Small intestine (tissue), 7 donors: Measurements from ENCODE around the gene RGL2. TPM values are rescaled to one million over a fixed set of nuclear protein-coding genes. Genes with fewer than 3 reads are reported as not detected.
"Not testable (repeated sequence)": the region's sequence is repeated elsewhere in the genome, so short reads cannot be mapped to it uniquely, and the experiment has no call there.

Experiments
- DNase-seq, 2 donors: peaks; one replicate each; pipeline versions ENCODE4 v3.0.0 to v3.0.0-alpha.2; 2013
- FAIRE-seq: peaks from 2 replicates; lab custom pipeline; 2012; peaks lifted over from hg19 to GRCh38; lab: Jason Lieb, UNC
- H3K27ac ChIP-seq, 3 donors: one replicate each; pipeline ENCODE4 v1.5.1; 2013; ENCODE audit warnings: low read length in 2 of 3, mild to moderate bottlenecking in 2 of 3, control low read depth in 1 of 3, inconsistent platforms in 1 of 3, low read depth in 1 of 3, moderate library complexity in 1 of 3
- H3K27me3 ChIP-seq, 3 donors: one replicate each; pipeline ENCODE4 v1.6.1; 2013; ENCODE audit warnings: low read length in 3 of 3, inconsistent platforms in 1 of 3; ENCODE audit not compliant: control insufficient read depth in 3 of 3, insufficient read depth in 3 of 3
- H3K36me3 ChIP-seq, 3 donors: one replicate each; pipeline ENCODE4 v1.6.1; 2013; ENCODE audit warnings: low read length in 3 of 3, inconsistent platforms in 1 of 3, low read depth in 1 of 3, mild to moderate bottlenecking in 1 of 3, moderate library complexity in 1 of 3; ENCODE audit not compliant: control insufficient read depth in 3 of 3, insufficient read depth in 2 of 3
- H3K4me1 ChIP-seq, 3 donors: one replicate each; pipeline ENCODE4 v1.6.1; 2013; ENCODE audit warnings: low read length in 2 of 3, inconsistent platforms in 1 of 3, low read depth in 1 of 3, mild to moderate bottlenecking in 1 of 3, moderate library complexity in 1 of 3; ENCODE audit not compliant: control insufficient read depth in 3 of 3, insufficient read depth in 2 of 3
- H3K4me3 ChIP-seq, 3 donors: one replicate each; pipeline ENCODE4 v1.5.1; 2013; ENCODE audit warnings: low read length in 3 of 3, control low read depth in 1 of 3, inconsistent platforms in 1 of 3, low read depth in 1 of 3, mild to moderate bottlenecking in 1 of 3, moderate library complexity in 1 of 3
- H3K9me3 ChIP-seq, 2 donors: one replicate each; pipeline ENCODE4 v1.6.1; 2013; ENCODE audit warnings: low read depth in 1 of 2, low read length in 1 of 2; ENCODE audit not compliant: control insufficient read depth in 2 of 2, insufficient read depth in 1 of 2
- WGBS, 3 donors: extraction: QIAGEN DNeasy Blood & Tissue Kit; methylation state at CpG; one replicate each; pipeline ENCODE4 v1.1.7; 2013; 5-methylcytosine and 5-hydroxymethylcytosine counted together
- polyA plus RNA-seq, 4 donors: library from polyadenylated mRNA; stranded (reverse) in 3 of 4; unstranded in 1 of 4; fragments of 200-250 nt in 3 of 4; fragments of 120-200 nt in 1 of 4; gene quantifications; one replicate each; pipeline versions ENCODE4 v1.2.1 to v1.2.3, GENCODE V29; 2013
- donor health status: healthy with polysubstance abuse.
- donor health status: control.
- donor health status: control.
- donor health status: Bipolar disorder and iron deficiency.
- donor health status: healthy.

RGL2 gene
- polyA plus RNA-seq, 4 donors: 13.2 to 69.8 (median 25.2) TPM

- DNase-seq (peak; percentile 89 to 90), FAIRE-seq (no peak)
- Histone ChIP-seq H3K9me3 (no peaks in the 10 kb centered on the region), H3K27ac (peak within 1 kb of the TSS; percentile 69 to 91 (median 89)), H3K27me3 (no peaks in the 10 kb centered on the region), H3K4me3 (peak within 1 kb of the TSS; percentile 61 to 75 (median 62)), H3K4me1 (peaks cover 0 to 48% (median 2%) of the 10 kb centered on the region in 3 donors), H3K36me3 (peaks cover 4 to 75% (median 7%) of the 10 kb centered on the region in 3 donors)
- WGBS, 3 donors: 0 to 4% (median 1%) methylated on average over 55 to 80 of the region's 80 CpGs
These were observed 21.7 kb downstream of the RGL2 start, which contains the start of gene B3GALT4 for GRCh38 chr6:33276864-33277662. Gene B3GALT4, plus strand, starts transcription at chr6:33277123. Its CDS starts 297 bp downstream, at chr6:33277420.

DNA sequence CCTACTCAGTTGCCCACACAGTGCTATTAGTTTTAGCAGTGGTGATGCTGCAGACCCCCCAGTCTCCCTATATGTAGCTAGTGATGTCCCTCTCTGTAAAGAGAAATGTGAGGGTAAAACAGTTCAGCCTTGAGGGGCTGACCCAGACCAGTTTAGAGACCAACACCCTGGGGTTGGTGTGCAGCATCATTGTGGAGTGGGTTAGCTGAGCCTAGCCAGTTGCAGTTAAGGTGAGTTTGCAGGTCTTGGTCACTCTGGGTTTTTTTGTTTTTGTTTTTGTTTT is 22.2 kb downstream of the RGL2 start:
- FAIRE-seq (no peak), DNase-seq (no peak)
- Histone ChIP-seq H3K9me3 (no peaks in the 10 kb centered on the region), H3K4me1 (peaks cover 0 to 48% (median 2%) of the 10 kb centered on the region in 3 donors), H3K27ac (peak overlapping the region; percentile 69 to 91 (median 89)), H3K27me3 (no peaks in the 10 kb centered on the region), H3K4me3 (peak overlapping the region; percentile 61 to 75 (median 62)), H3K36me3 (peaks cover 4 to 70% (median 7%) of the 10 kb centered on the region in 3 donors)

GRCh38 chr6:33275795-33276580 is 22.8 kb downstream of the RGL2 start:
- WGBS, 3 donors: 51 to 60% (median 55%) methylated on average over 16 of the region's 16 CpGs
- not testable (repeated sequence) for H3K9me3 ChIP-seq, FAIRE-seq, H3K27me3 ChIP-seq, DNase-seq
- H3K36me3 ChIP-seq: peaks cover 4 to 66% (median 7%) of the 10 kb centered on the region in 3 donors
- peak overlapping the region; percentile 69 to 91 (median 89) for H3K27ac ChIP-seq
- peaks cover 0 to 50% (median 2%) of the 10 kb centered on the region in 3 donors for H3K4me1 ChIP-seq
- peak overlapping the region in 1 of 3 donors; percentile 62 for H3K4me3 ChIP-seq

- peaks cover 0 to 48% (median 2%) of the 10 kb centered on the region in 3 donors for H3K4me1 ChIP-seq
- 27 to 48% (median 31%) methylated on average over 14 of the region's 14 CpGs for WGBS, 3 donors
- H3K9me3 ChIP-seq: no peaks in the 10 kb centered on the region
- peak overlapping the region in 1 of 3 donors; percentile 8 for H3K4me3 ChIP-seq
- peaks cover 1 to 51% (median 4%) of the 10 kb centered on the region in 3 donors for H3K36me3 ChIP-seq
- H3K27me3 ChIP-seq: no peaks in the 10 kb centered on the region
- no peak for FAIRE-seq
- peak in 1 of 2 donors; percentile 33 for DNase-seq
- peak overlapping the region in 1 of 3 donors; percentile 47 for H3K27ac ChIP-seq
These were observed 24.5 kb downstream of the RGL2 start for GRCh38 chr6:33273924-33274902.

- peak overlapping the region in 2 of 3 donors; percentile 60 to 69 for H3K4me3 ChIP-seq
- H3K9me3 ChIP-seq: no peaks in the 10 kb centered on the region
- peaks cover 0 to 48% (median 6%) of the 10 kb centered on the region in 3 donors for H3K36me3 ChIP-seq
- H3K27me3 ChIP-seq: no peaks in the 10 kb centered on the region
- DNase-seq (no peak), FAIRE-seq (no peak)
- H3K27ac ChIP-seq: peak overlapping the region in 2 of 3 donors; percentile 82 to 88
- WGBS, 3 donors: 16 to 38% (median 20%) methylated on average over 11 of the region's 11 CpGs
- H3K4me1 ChIP-seq: peaks cover 0 to 48% (median 2%) of the 10 kb centered on the region in 3 donors
These were observed 25.4 kb downstream of the RGL2 start for GRCh38 chr6:33273129-33273923.

GRCh38 chr6:33272275-33273128 is 26.2 kb downstream of the RGL2 start:
- peak overlapping the region; percentile 60 to 69 (median 64) for H3K4me3 ChIP-seq
- peak overlapping the region; percentile 66 to 88 (median 82) for H3K27ac ChIP-seq
- no peaks in the 10 kb centered on the region for H3K27me3 ChIP-seq
- peaks cover 5 to 48% (median 6%) of the 10 kb centered on the region in 3 donors for H3K36me3 ChIP-seq
- FAIRE-seq (no peak), DNase-seq (no peak)
- H3K9me3 ChIP-seq: no peaks in the 10 kb centered on the region
- 2 to 5% (median 4%) methylated on average over 22 of the region's 22 CpGs for WGBS, 3 donors
- peaks cover 0 to 44% (median 2%) of the 10 kb centered on the region in 3 donors for H3K4me1 ChIP-seq
